GM12878 (cell line): Measurements from ENCODE around the gene GMPR2. TPM values are rescaled to one million over a fixed set of nuclear protein-coding genes. Genes with fewer than 3 reads are reported as not detected.

ENCODE experiments used
- ATAC-seq: fragments of 200-7000 bp; cut with Tn5 transposase; 3 replicates; pipeline ENCODE4 v1.9.1; 2020; ENCODE audit warnings: mild to moderate bottlenecking, moderate library complexity
- BruUV-seq: library from RNA; stranded (reverse); fragments of 400-500 nt; replicated peaks from 2 replicates; lab custom pipeline; 2021; lab: Mats Ljungman, UMichigan
- CTCF ChIA-PET: fragments of 300-600 bp; sonication (Branson Sonifier 250); formaldehyde crosslinking; extraction: SDS; loops from one replicate; lab custom pipeline; 2021; ENCODE audit warnings: inconsistent platforms; lab: Yijun Ruan, JAX
- POLR2A ChIA-PET: fragments of 350-600 bp; formaldehyde crosslinking; extraction: SDS; loops from one replicate; lab custom pipeline; 2021; ENCODE audit warnings: inconsistent platforms; lab: Charles Lee
- RAD21 ChIA-PET: fragments of 300-600 bp; sonication (Branson Sonifier 250); formaldehyde crosslinking; loops from one replicate; lab custom pipeline; 2023; ENCODE audit warnings: antibody characterized with exemption; ENCODE audit not compliant: unreplicated experiment; lab: Charles Lee
- SMC1A ChIA-PET: fragments of 300-600 bp; sonication (Branson Sonifier 250); formaldehyde crosslinking; loops from one replicate; lab custom pipeline; 2023; ENCODE audit not compliant: unreplicated experiment, uncharacterized antibody; lab: Charles Lee
- DNase-seq: peaks from one replicate; pipeline ENCODE4 v3.0.0-alpha.2; 2011; ENCODE audit warnings: low read depth, low spot score
- FAIRE-seq: peaks from 3 replicates; lab custom pipeline; 2011; peaks lifted over from hg19 to GRCh38; lab: Jason Lieb, UNC
- H2AFZ ChIP-seq: 2 replicates; pipeline ENCODE4 v1.6.0; 2011; ENCODE audit warnings: low read depth, low read length, control low read depth; ENCODE audit not compliant: control insufficient read depth
- H3K27ac ChIP-seq: 2 replicates; pipeline ENCODE4 v1.5.1; 2011; ENCODE audit warnings: control low read depth; ENCODE audit not compliant: control insufficient read depth, insufficient read depth
- H3K27me3 ChIP-seq, 2 experiments: replicated peaks in 1 of 2; 2 replicates each; pipeline versions ENCODE4 v1.6.0 to v1.6.1; 2011; ENCODE audit warnings: low read length in 1 of 2; ENCODE audit not compliant: control insufficient read depth in 2 of 2, insufficient read depth in 2 of 2
- H3K36me3 ChIP-seq, 2 experiments: 2 replicates each; pipeline ENCODE4 v1.5.1; 2011; ENCODE audit warnings: low read length in 1 of 2; ENCODE audit not compliant: control insufficient read depth in 2 of 2, insufficient read depth in 2 of 2
- H3K4me1 ChIP-seq: 2 replicates; pipeline ENCODE4 v1.6.1; 2011; ENCODE audit warnings: mild to moderate bottlenecking, low read length, moderate library complexity, mixed read lengths; ENCODE audit not compliant: control insufficient read depth, insufficient read depth
- H3K4me2 ChIP-seq: 2 replicates; pipeline ENCODE4 v1.6.0; 2011; ENCODE audit warnings: control low read depth; ENCODE audit not compliant: control insufficient read depth, insufficient read depth
- H3K4me3 ChIP-seq: fragments of 200-600 bp; sonication (generic); 2 replicates; pipeline ENCODE4 v1.5.1; 2016
- H3K79me2 ChIP-seq: 2 replicates; pipeline ENCODE4 v1.6.0; 2011; ENCODE audit warnings: low read length; ENCODE audit not compliant: control insufficient read depth, insufficient read depth
- H3K9ac ChIP-seq: 2 replicates; pipeline ENCODE4 v1.8.0; 2011; ENCODE audit warnings: low read length, control low read depth, mixed read lengths; ENCODE audit not compliant: control insufficient read depth, insufficient read depth
- H3K9me3 ChIP-seq: replicated peaks from 3 replicates; pipeline ENCODE4 v1.5.1; 2011; ENCODE audit warnings: mild to moderate bottlenecking, low read length; ENCODE audit not compliant: control insufficient read depth, insufficient read depth
- H4K20me1 ChIP-seq: 2 replicates; pipeline ENCODE4 v1.6.0; 2011; ENCODE audit not compliant: control insufficient read depth, insufficient read depth
- ATF7 ChIP-seq: fragments of 450-650 bp; IDR thresholded peaks from 2 replicates; pipeline ENCODE4 v1.6.1; 2016; ENCODE audit warnings: low read depth, mild to moderate bottlenecking
- BHLHE40 ChIP-seq, 2 experiments: fragments of 450-650 bp in 1 of 2; IDR thresholded peaks; 2 replicates each; pipeline ENCODE4 v1.6.1; 2011 to 2017; ENCODE audit warnings: low read depth in 2 of 2, borderline replicate concordance in 1 of 2, improper control_type of control experiment in 1 of 2, low read length in 1 of 2, mild to moderate bottlenecking in 1 of 2
- CBFB ChIP-seq: IDR thresholded peaks from 2 replicates; pipeline ENCODE4 v1.6.1; 2016; ENCODE audit warnings: antibody characterized with exemption, low read depth
- CBX5 ChIP-seq: sonication (generic); IDR thresholded peaks from 2 replicates; pipeline ENCODE4 v1.6.1; 2016; ENCODE audit warnings: low read depth, moderate library complexity, mild to moderate bottlenecking, inconsistent platforms
- FOS ChIP-seq: IDR thresholded peaks from 3 replicates; pipeline ENCODE4 v1.6.1; 2011; ENCODE audit warnings: borderline replicate concordance; ENCODE audit not compliant: insufficient read length; ENCODE audit errors: extremely low read depth
- KAT2A ChIP-seq: conservative IDR thresholded peaks from 2 replicates; pipeline ENCODE4 v1.6.1; 2011; ENCODE audit warnings: low read depth, low read length; ENCODE audit not compliant: control insufficient read depth
- PAX5 ChIP-seq: IDR thresholded peaks from 2 replicates; pipeline ENCODE4 v1.6.1; 2011; ENCODE audit warnings: low read depth, low read length, borderline replicate concordance
- RUNX3 ChIP-seq: IDR thresholded peaks from 2 replicates; pipeline ENCODE4 v1.6.1; 2012; ENCODE audit warnings: low read length, inconsistent platforms
- WGBS: methylation state at CpG from one replicate; pipeline ENCODE4 v1.1.6; 2016; ENCODE audit warnings: low lambda C conversion rate; ENCODE audit not compliant: insufficient replicate concordance, insufficient coverage; ENCODE audit errors: missing lambda C conversion rate; 5-methylcytosine and 5-hydroxymethylcytosine counted together
- in situ Hi-C: fragments of 300-500 bp; cut with MboI; formaldehyde crosslinking; loops from 9 replicates; pipeline ENCODE4 v1.14.3; 2018; ENCODE audit warnings: mixed read lengths
- intact Hi-C: fragments of 100-400 bp; cut with micrococcal nuclease; formaldehyde crosslinking; loops from one replicate; pipeline ENCODE4 v1.14.2; 2022; ENCODE audit not compliant: unreplicated experiment
- polyA plus RNA-seq, 11 experiments: library from polyadenylated mRNA; depleted of rRNA in 4 of 11; unstranded in 6 of 11; stranded (reverse) in 5 of 11; fragments of >200 nt; fragmentation: Nextera tagmentation in 4 of 11; fragmentation: Illumina TruSeq in 1 of 11; extraction: Ambion mirVana in 4 of 11; extraction: Trizol in 1 of 11; gene quantifications; 1 replicate in 1 of 11; 2 replicates in 10 of 11; pipeline versions ENCODE4 v1.2.1 to v1.2.3, GENCODE V29; 2011 to 2016; ENCODE audit warnings: inconsistent platforms in 2 of 11, missing spikeins in 2 of 11, low read depth in 1 of 11
- total RNA-seq, 4 experiments: library from RNA; depleted of rRNA in 3 of 4; stranded (reverse); fragments of >200 nt in 3 of 4; fragmentation: Illumina TruSeq in 1 of 4; extraction: Trizol in 1 of 4; gene quantifications; 2 replicates each; pipeline versions ENCODE4 v1.2.1 to v1.2.3, GENCODE V29; 2013 to 2021
- TF ChIP-seq, protein P1 (sequence below): IDR thresholded peaks from 2 replicates; pipeline ENCODE4 v1.6.1; 2012; ENCODE audit warnings: low read length, inconsistent platforms
- TF ChIP-seq, protein P2 (sequence below): fragments of 150-350 bp; IDR thresholded peaks from 2 replicates; pipeline ENCODE4 v1.6.1; 2016; ENCODE audit warnings: low read depth, low read length
- TF ChIP-seq, protein P3 (sequence below): IDR thresholded peaks from 2 replicates; pipeline ENCODE4 v1.6.1; 2012; ENCODE audit warnings: low read depth, low read length, improper control_type of control experiment

Gene GMPR2
- total and polyA plus RNA-seq, 10 of the 15 experiments (the other 5 are each of a cell fraction or from before 2014, with no cell fraction given), result 55.1 to 80.3 (median 61.5) TPM

DNA sequence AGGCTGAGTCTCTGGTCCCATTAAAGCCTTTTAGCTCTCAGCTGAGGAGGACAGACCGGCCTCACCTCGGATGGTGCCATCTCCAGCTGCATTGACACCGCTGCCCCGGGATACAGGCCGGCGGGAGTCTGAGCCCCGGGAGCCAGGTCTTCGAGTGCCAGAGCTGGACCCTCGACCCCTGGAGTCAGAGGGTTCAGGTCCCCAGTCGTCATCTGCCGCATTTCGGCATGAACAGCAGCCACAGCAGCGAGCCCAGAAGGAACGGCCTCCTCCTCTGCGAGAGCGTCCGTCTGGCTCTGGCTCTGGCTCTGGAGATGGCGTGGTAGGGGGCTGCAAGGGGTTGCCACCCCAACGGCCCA, 29.2 kb downstream of the GMPR2 start:
- TF ChIP-seq ATF7 (no peak), CBX5 (no peak), FOS (no peak), RUNX3 (no peak), BHLHE40 (IDR thresholded peaks at IDR 0.05; ENCODE audit: borderline replicate concordance in 1 of 2, low read depth in 2 of 2, low read length in 1 of 2) (no peak), PAX5 (no peak), KAT2A (no peak), CBFB (no peak)
- TF ChIP-seq, protein P1, sequence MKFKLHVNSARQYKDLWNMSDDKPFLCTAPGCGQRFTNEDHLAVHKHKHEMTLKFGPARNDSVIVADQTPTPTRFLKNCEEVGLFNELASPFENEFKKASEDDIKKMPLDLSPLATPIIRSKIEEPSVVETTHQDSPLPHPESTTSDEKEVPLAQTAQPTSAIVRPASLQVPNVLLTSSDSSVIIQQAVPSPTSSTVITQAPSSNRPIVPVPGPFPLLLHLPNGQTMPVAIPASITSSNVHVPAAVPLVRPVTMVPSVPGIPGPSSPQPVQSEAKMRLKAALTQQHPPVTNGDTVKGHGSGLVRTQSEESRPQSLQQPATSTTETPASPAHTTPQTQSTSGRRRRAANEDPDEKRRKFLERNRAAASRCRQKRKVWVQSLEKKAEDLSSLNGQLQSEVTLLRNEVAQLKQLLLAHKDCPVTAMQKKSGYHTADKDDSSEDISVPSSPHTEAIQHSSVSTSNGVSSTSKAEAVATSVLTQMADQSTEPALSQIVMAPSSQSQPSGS, result no peak
- TF ChIP-seq, protein P2, sequence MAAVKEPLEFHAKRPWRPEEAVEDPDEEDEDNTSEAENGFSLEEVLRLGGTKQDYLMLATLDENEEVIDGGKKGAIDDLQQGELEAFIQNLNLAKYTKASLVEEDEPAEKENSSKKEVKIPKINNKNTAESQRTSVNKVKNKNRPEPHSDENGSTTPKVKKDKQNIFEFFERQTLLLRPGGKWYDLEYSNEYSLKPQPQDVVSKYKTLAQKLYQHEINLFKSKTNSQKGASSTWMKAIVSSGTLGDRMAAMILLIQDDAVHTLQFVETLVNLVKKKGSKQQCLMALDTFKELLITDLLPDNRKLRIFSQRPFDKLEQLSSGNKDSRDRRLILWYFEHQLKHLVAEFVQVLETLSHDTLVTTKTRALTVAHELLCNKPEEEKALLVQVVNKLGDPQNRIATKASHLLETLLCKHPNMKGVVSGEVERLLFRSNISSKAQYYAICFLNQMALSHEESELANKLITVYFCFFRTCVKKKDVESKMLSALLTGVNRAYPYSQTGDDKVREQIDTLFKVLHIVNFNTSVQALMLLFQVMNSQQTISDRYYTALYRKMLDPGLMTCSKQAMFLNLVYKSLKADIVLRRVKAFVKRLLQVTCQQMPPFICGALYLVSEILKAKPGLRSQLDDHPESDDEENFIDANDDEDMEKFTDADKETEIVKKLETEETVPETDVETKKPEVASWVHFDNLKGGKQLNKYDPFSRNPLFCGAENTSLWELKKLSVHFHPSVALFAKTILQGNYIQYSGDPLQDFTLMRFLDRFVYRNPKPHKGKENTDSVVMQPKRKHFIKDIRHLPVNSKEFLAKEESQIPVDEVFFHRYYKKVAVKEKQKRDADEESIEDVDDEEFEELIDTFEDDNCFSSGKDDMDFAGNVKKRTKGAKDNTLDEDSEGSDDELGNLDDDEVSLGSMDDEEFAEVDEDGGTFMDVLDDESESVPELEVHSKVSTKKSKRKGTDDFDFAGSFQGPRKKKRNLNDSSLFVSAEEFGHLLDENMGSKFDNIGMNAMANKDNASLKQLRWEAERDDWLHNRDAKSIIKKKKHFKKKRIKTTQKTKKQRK, result no peak
- TF ChIP-seq, protein P3, sequence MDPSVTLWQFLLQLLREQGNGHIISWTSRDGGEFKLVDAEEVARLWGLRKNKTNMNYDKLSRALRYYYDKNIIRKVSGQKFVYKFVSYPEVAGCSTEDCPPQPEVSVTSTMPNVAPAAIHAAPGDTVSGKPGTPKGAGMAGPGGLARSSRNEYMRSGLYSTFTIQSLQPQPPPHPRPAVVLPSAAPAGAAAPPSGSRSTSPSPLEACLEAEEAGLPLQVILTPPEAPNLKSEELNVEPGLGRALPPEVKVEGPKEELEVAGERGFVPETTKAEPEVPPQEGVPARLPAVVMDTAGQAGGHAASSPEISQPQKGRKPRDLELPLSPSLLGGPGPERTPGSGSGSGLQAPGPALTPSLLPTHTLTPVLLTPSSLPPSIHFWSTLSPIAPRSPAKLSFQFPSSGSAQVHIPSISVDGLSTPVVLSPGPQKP, result no peak
- SMC1A ChIA-PET, result no interaction called here
- Histone ChIP-seq H3K4me1 (no peaks in the 10 kb centered on the region), H3K9me3 (no peaks in the 10 kb centered on the region), H3K9ac (no peak overlapping the region), H3K4me3 (no peak overlapping the region), H3K27ac (no peak overlapping the region), H3K79me2 (no peaks in the 10 kb centered on the region), H3K36me3 (peaks cover 0 to 3% of the 10 kb centered on the region in 2 experiments; a peak in 2 of 4 replicates), H4K20me1 (no peaks in the 10 kb centered on the region), H2AFZ (no peak overlapping the region), H3K4me2 (no peak overlapping the region), H3K27me3 (no peaks in the 10 kb centered on the region)
- RAD21 ChIA-PET, result interaction anchor here (1.0 kb wide), 1 partner anchor 19 kb away, joined by 6 read pairs; no protein-coding TSS in a partner anchor
- 91% methylated on average over 18 of the region's 19 CpGs for WGBS
- no peak for ATAC-seq
- intact Hi-C loops (no loop called here), in situ Hi-C loops (no loop called here)
- FAIRE-seq, result no peak
- no peak for DNase-seq
- no TSS peak for BruUV-seq
- POLR2A ChIA-PET, result interaction anchor here (0.7 kb wide), 1 partner anchor 18 kb away, joined by 3 read pairs; no protein-coding TSS in a partner anchor
- CTCF ChIA-PET, result interaction anchor here (0.8 to 2.1 kb wide), 4 partner anchors 9 to 46 kb away, joined by 4 to 10 read pairs (median 4); partner anchors contain the start of genes CIDEB, RABGGTA and TINF2
